HG02840 (cell line): ENCODE measurements around the gene CLEC4G.
"Not testable (repeated sequence)": the region's sequence is repeated elsewhere in the genome, so short reads cannot be mapped to it uniquely, and the experiment has no call there.

Experiments
- ATAC-seq: cut with Tn5 transposase; IDR thresholded peaks from one replicate; pipeline ENCODE4 v1.9.1; 2021; ENCODE audit warnings: mild to moderate bottlenecking, moderate library complexity, moderate number of reproducible peaks; ENCODE audit not compliant: unreplicated experiment, low FRiP score

CLEC4G gene

GRCh38 chr19:7732045-7732444, at the start of gene CLEC4G:
Gene CLEC4G (minus strand): TSS chr19:7732110. CDS start chr19:7732102, 8 bp downstream.
- ATAC-seq, result no peak

- no peak for ATAC-seq
Observed at GRCh38 chr19:7781157-7781556, 49.2 kb upstream of the CLEC4G start.

- no peak for ATAC-seq
Observed at GRCh38 chr19:7779631-7780486, 47.9 kb upstream of the CLEC4G start.

- no peak for ATAC-seq
Observed at GRCh38 chr19:7778081-7778480, 46.2 kb upstream of the CLEC4G start.

- ATAC-seq, result no peak
Observed at GRCh38 chr19:7775761-7776160, 43.9 kb upstream of the CLEC4G start.

GRCh38 chr19:7773841-7774240, 41.9 kb upstream of the CLEC4G start:
- no peak for ATAC-seq

GRCh38 chr19:7772752-7773291, 40.9 kb upstream of the CLEC4G start:
- no peak for ATAC-seq

GRCh38 chr19:7771072-7771471, 39.2 kb upstream of the CLEC4G start:
- no peak for ATAC-seq

- ATAC-seq, result no peak
Observed at GRCh38 chr19:7769171-7769570, 37.3 kb upstream of the CLEC4G start.

- ATAC-seq, result no peak
Observed at GRCh38 chr19:7767487-7767886, 35.6 kb upstream of the CLEC4G start.

- no peak for ATAC-seq
Observed at GRCh38 chr19:7766535-7766934, 34.6 kb upstream of the CLEC4G start.

- not testable (repeated sequence) for ATAC-seq
Observed at GRCh38 chr19:7765043-7765442, 33.1 kb upstream of the CLEC4G start.

- ATAC-seq, result not testable (repeated sequence)
Observed at GRCh38 chr19:7764157-7764556, 32.2 kb upstream of the CLEC4G start.

- ATAC-seq, result no peak
Observed at GRCh38 chr19:7763696-7764095, 31.8 kb upstream of the CLEC4G start.

GRCh38 chr19:7762719-7763293, 30.9 kb upstream of the CLEC4G start, which contains the start of gene CLEC4M:
Gene CLEC4M (plus strand): TSS chr19:7763243. CDS start chr19:7763267, 24 bp downstream.
- ATAC-seq, result no peak

GRCh38 chr19:7759156-7759555, 27.2 kb upstream of the CLEC4G start:
- ATAC-seq, result no peak

- no peak for ATAC-seq
Observed at GRCh38 chr19:7757358-7757757, 25.4 kb upstream of the CLEC4G start.

- no peak for ATAC-seq
Observed at GRCh38 chr19:7756258-7756657, 24.3 kb upstream of the CLEC4G start.

GRCh38 chr19:7751157-7751783, 19.4 kb upstream of the CLEC4G start:
- ATAC-seq, result no peak

- no peak for ATAC-seq
Observed at GRCh38 chr19:7748756-7749155, 16.8 kb upstream of the CLEC4G start.

GRCh38 chr19:7748171-7748570, 16.3 kb upstream of the CLEC4G start:
- ATAC-seq, result no peak
